ENCODE results near the gene WDR90. TPM values are rescaled to one million over a fixed set of nuclear protein-coding genes. Genes with fewer than 3 reads are reported as not detected.

The WDR90 gene
- total and polyA plus RNA-seq, 2 of the 13 experiments (the other 11 are each of a cell fraction or from before 2014, with no cell fraction given), result 14.9 to 28.9 TPM

- TF ChIP-seq ZNF574 (CRISPR knock-in tag; IDR thresholded peaks at IDR 0.05), result peak; percentile 44; the same call in 1 of the 2 replicates
- 0 out of 2 replicates have a peak, but pooled peaks have one; percentile 75 for TF ChIP-seq KLF12 (CRISPR knock-in tag; IDR thresholded peaks at IDR 0.05; ENCODE audit: borderline replicate concordance)
- no peak for TF ChIP-seq MXI1 (IDR thresholded peaks at IDR 0.05; ENCODE audit: borderline replicate concordance, low read depth, low read length)
- TF ChIP-seq DR1 (CRISPR knock-in tag; IDR thresholded peaks at IDR 0.05), result 0 out of 2 replicates have a peak, but pooled peaks have one; percentile 49
- TF ChIP-seq PLRG1 (conservative IDR thresholded peaks at IDR 0.05), result no peak
- no peak for TF ChIP-seq GABPB1 (CRISPR knock-in tag; IDR thresholded peaks at IDR 0.05)
- TF ChIP-seq NAIF1 (CRISPR knock-in tag; IDR thresholded peaks at IDR 0.05; ENCODE audit: borderline replicate concordance), result no peak
- TF ChIP-seq PAWR (CRISPR knock-in tag; IDR thresholded peaks at IDR 0.05; ENCODE audit: borderline replicate concordance), result 0 out of 2 replicates have a peak, but pooled peaks have one; percentile 80
- TF ChIP-seq ZNF432 (CRISPR knock-in tag; IDR thresholded peaks at IDR 0.05; ENCODE audit: borderline replicate concordance), result no peak
- no peak for TF ChIP-seq DRAP1 (CRISPR knock-in tag; IDR thresholded peaks at IDR 0.05)
- no peak for TF ChIP-seq TFDP2 (CRISPR knock-in tag; IDR thresholded peaks at IDR 0.05)
- no peak for TF ChIP-seq FOXO4 (CRISPR knock-in tag; conservative IDR thresholded peaks at IDR 0.05)
- no peak for TF ChIP-seq NFAT5 (CRISPR knock-in tag; IDR thresholded peaks at IDR 0.05)
- peak; percentile 76; the same call in 1 of the 2 replicates for TF ChIP-seq YEATS4 (CRISPR knock-in tag; IDR thresholded peaks at IDR 0.05; ENCODE audit: borderline replicate concordance)
- TF ChIP-seq NFKBIZ (CRISPR knock-in tag; IDR thresholded peaks at IDR 0.05), result no peak
- no peak for TF ChIP-seq SATB2 (CRISPR knock-in tag; IDR thresholded peaks at IDR 0.05)
- TF ChIP-seq SP5 (CRISPR knock-in tag; IDR thresholded peaks at IDR 0.05; ENCODE audit: borderline replicate concordance, low read depth), result no peak
- no peak for TF ChIP-seq SOX13 (IDR thresholded peaks at IDR 0.05)
- peak in 1 of 2 experiments; percentile 38; a peak in 2 of 4 replicates for TF ChIP-seq SOX13 (CRISPR knock-in tag; conservative IDR thresholded peaks at IDR 0.05 in 1 of 2, IDR thresholded peaks at IDR 0.05 in 1 of 2)
Observed at GRCh38 chr16:630249-630814, 18.8 kb upstream of the WDR90 start (continued).
